ENCODE results near the gene ARFGAP3. TPM values are rescaled to one million over a fixed set of nuclear protein-coding genes. Genes with fewer than 3 reads are reported as not detected.

ARFGAP3 gene
- total RNA-seq, 1 donor from 2014 or later = 39.9 TPM

DNA sequence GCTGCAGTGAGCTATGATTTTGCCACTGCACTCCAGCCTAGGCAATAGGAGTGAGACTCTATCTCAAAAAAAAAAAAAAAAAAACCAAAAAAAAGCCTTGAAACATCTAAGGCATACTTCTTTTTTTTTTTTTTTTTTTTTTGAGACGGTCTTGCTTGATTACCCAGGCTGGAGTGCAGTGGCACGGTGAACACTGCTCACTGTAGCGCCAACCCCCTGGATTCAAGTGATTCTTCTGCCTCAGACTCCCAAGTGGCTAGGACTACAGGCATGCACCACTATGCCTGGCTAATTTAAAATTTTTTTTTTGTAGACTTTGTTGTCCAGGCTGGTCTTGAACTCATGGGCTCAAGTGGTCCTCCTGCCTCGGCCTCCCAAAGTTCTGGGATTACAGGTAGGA is 19.5 kb downstream of the ARFGAP3 start:
- no peak for ATAC-seq
- DNase-seq = no peak
- H3K27ac ChIP-seq = no peak overlapping the region
- intact Hi-C loops (cut with DNase I) = no loop called here
- no peaks in the 10 kb centered on the region for H3K9me3 ChIP-seq
- H3K4me3 ChIP-seq = no peak overlapping the region
- peaks cover 7% of the 10 kb centered on the region for H3K4me1 ChIP-seq
- peaks cover 90% of the 10 kb centered on the region for H3K36me3 ChIP-seq
- TF ChIP-seq, protein P1, sequence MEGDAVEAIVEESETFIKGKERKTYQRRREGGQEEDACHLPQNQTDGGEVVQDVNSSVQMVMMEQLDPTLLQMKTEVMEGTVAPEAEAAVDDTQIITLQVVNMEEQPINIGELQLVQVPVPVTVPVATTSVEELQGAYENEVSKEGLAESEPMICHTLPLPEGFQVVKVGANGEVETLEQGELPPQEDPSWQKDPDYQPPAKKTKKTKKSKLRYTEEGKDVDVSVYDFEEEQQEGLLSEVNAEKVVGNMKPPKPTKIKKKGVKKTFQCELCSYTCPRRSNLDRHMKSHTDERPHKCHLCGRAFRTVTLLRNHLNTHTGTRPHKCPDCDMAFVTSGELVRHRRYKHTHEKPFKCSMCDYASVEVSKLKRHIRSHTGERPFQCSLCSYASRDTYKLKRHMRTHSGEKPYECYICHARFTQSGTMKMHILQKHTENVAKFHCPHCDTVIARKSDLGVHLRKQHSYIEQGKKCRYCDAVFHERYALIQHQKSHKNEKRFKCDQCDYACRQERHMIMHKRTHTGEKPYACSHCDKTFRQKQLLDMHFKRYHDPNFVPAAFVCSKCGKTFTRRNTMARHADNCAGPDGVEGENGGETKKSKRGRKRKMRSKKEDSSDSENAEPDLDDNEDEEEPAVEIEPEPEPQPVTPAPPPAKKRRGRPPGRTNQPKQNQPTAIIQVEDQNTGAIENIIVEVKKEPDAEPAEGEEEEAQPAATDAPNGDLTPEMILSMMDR (IDR thresholded peaks at IDR 0.05) = no peak
- no peaks in the 10 kb centered on the region for H3K27me3 ChIP-seq (ENCODE audit: low read depth)

DNA sequence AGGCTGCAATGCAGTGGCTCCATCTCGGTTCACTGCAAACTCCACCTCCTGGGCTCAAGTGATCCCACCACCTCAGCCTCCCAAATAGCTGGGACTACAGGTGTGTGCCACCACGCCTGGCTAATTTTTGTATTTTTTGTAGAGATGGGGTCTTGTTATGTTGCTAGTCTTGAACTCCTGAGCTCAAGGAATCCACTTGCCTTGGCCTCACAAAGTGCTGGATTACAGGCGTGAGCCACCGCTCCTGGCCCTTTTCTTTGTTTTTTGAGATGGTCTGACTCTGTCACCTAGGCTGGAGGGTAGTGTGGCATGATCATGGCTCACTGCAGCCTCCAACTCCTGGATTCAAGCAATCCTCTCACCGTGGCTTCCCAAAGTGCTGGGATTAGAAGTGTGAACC is 21.0 kb downstream of the ARFGAP3 start:
- Histone ChIP-seq H3K36me3 (peaks cover 90% of the 10 kb centered on the region), H3K27ac (no peak overlapping the region), H3K4me3 (no peak overlapping the region), H3K27me3 (ENCODE audit: low read depth) (no peaks in the 10 kb centered on the region), H3K9me3 (no peaks in the 10 kb centered on the region), H3K4me1 (peaks cover 7% of the 10 kb centered on the region)
- intact Hi-C loops (cut with DNase I) = no loop called here
- DNase-seq (no peak), ATAC-seq (no peak)
- TF ChIP-seq, protein P1 (IDR thresholded peaks at IDR 0.05) = no peak

DNA sequence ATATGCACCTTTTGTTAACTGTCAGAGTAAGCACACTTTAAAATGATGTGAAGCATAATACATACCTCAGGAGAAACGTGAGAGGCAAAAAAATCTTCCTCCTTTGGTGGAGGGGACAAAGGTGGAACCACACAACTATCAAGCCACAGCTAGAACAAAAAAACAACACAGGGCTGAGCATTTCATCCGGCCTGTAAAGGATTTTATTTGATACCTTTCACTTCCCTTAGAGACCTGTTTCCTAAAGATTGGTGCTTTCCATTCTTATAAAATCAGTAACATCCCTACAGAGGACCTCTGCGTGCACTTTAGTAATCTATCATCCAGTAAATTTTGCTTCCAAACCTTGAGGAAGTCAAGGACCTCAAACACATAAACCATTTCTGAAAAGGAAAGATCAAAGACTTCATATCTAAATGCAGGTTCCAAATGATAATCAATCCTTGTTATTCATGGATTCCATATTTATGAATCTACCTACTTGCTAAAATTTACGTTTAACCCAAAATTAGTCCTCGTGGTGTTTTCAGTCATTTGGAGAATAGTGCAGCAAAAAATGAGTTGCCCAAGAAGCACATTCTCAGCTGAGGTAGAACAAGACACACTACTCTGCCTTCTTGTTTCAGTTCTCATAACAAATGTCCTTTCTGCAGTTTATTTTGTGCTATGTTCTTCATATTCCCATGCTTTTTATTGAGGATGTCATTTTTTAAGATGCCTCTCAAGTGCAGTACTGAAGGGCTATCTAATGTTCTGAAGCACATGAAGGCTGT is 22.7 kb downstream of the ARFGAP3 start:
- no peak for ATAC-seq
- Histone ChIP-seq H3K4me3 (no peak overlapping the region), H3K4me1 (no peaks in the 10 kb centered on the region), H3K9me3 (no peaks in the 10 kb centered on the region), H3K27me3 (ENCODE audit: low read depth) (no peaks in the 10 kb centered on the region), H3K27ac (no peak overlapping the region), H3K36me3 (peaks cover 91% of the 10 kb centered on the region)
- TF ChIP-seq, protein P1 (IDR thresholded peaks at IDR 0.05) = no peak
- DNase-seq = no peak
- intact Hi-C loops (cut with DNase I) = no loop called here

DNA sequence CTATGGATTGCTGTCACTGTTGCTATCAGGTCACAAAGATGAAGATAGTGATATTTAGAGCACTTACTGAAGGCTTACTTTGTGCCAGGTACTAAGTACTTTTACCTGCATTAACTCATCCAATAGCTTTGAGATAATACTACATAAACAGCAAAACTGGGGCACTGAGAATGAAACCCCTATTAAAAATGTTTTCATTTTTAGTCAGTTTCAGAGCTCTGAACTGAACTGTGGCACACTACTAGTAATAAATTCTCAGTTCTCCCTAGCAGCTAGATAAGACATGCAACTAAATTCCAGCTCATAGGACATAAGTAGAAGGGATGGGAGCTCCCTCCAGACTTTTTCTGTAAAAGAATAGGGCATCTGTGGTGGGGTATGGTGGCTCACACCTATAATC is 24.0 kb downstream of the ARFGAP3 start:
- Histone ChIP-seq H3K36me3 (peaks cover 91% of the 10 kb centered on the region), H3K9me3 (no peaks in the 10 kb centered on the region), H3K27ac (no peak overlapping the region), H3K4me1 (no peaks in the 10 kb centered on the region), H3K27me3 (ENCODE audit: low read depth) (no peaks in the 10 kb centered on the region), H3K4me3 (no peak overlapping the region)
- TF ChIP-seq, protein P1 (IDR thresholded peaks at IDR 0.05) = no peak
- DNase-seq (no peak), ATAC-seq (no peak)
- intact Hi-C loops (cut with DNase I) = no loop called here

DNA sequence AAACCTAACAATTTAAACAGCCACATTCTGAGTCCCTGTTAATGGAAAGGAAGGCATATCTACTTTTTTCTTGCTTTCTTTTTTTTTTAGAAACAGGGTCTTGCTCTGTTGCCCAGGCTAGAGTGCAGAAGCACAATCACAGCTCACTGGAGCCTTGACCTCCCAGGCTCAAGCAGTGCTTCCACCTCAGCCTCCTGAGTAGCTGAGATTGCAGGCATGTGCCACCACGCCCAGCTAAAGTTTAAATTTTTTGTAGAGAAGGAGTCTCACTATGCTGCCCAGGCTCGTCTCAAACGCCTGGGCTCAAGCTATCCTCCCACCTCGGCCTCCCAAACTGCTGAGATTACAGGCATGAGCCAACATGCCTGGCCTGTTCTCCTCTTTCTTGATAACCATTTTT is 25.4 kb downstream of the ARFGAP3 start:
- TF ChIP-seq, protein P1 (IDR thresholded peaks at IDR 0.05) = no peak
- H3K27ac ChIP-seq = no peak overlapping the region
- ATAC-seq (no peak), DNase-seq (no peak)
- no peaks in the 10 kb centered on the region for H3K9me3 ChIP-seq
- no peaks in the 10 kb centered on the region for H3K4me1 ChIP-seq
- intact Hi-C loops (cut with DNase I) = no loop called here
- peaks cover 91% of the 10 kb centered on the region for H3K36me3 ChIP-seq
- H3K4me3 ChIP-seq = no peak overlapping the region
- no peaks in the 10 kb centered on the region for H3K27me3 ChIP-seq (ENCODE audit: low read depth)

Data from lower lobe of right lung (tissue), 2 donors.